ENCODE measurements around the gene FBXL14. TPM values are rescaled to one million over a fixed set of nuclear protein-coding genes. Genes with fewer than 3 reads are reported as not detected.

Gene FBXL14
- total RNA-seq, 1 experiment from 2014 or later = 18.3 TPM

GRCh38 chr12:1553987-1554982 lies 40.1 kb downstream of the FBXL14 start:
- Histone ChIP-seq H3K79me2 (ENCODE audit: low read length) (no peaks in the 10 kb centered on the region), H3K4me2 (ENCODE audit: low read length) (no peak overlapping the region), H2AFZ (ENCODE audit: low read length) (no peak overlapping the region), H3K4me1 (ENCODE audit: insufficient read depth, low read length) (no peaks in the 10 kb centered on the region), H3K27ac (ENCODE audit: low read length) (no peak overlapping the region), H3F3A (ENCODE audit: low read length, unreplicated experiment) (no peaks in the 10 kb centered on the region), H3K9me3 (ENCODE audit: low read length) (no peaks in the 10 kb centered on the region), H3K9ac (ENCODE audit: low read length) (no peak overlapping the region), H4K20me1 (ENCODE audit: low read length) (no peaks in the 10 kb centered on the region), H3K27me3 (ENCODE audit: low read length) (no peaks in the 10 kb centered on the region), H3K36me3 (ENCODE audit: low read depth, low read length) (no peaks in the 10 kb centered on the region), H3K4me3 (ENCODE audit: low read length) (no peak overlapping the region), H3K9me2 (replicated peaks; ENCODE audit: low read length) (no peaks in the 10 kb centered on the region)
- ChIA-PET POLR2A (ENCODE audit: unreplicated experiment) (no interaction called here), CTCF (no interaction called here)
- DNase-seq (no peak), ATAC-seq (no peak)
- no TSS peak for BruUV-seq (replicated peaks)
- intact Hi-C loops (cut with micrococcal nuclease) = no loop called here
- TF ChIP-seq EZH2phosphoT487 (IDR thresholded peaks at IDR 0.05; ENCODE audit: borderline replicate concordance, low read length) = no peak
- TF ChIP-seq EZH2 (IDR thresholded peaks at IDR 0.05; ENCODE audit: low read length, unreplicated experiment) = no peak
- no peak for TF ChIP-seq CTCF (conservative IDR thresholded peaks at IDR 0.05; ENCODE audit: low read depth, low read length)

- Histone ChIP-seq H3K4me1 (ENCODE audit: insufficient read depth, low read length) (no peaks in the 10 kb centered on the region), H3K36me3 (ENCODE audit: low read depth, low read length) (no peaks in the 10 kb centered on the region), H3K27me3 (ENCODE audit: low read length) (no peaks in the 10 kb centered on the region), H3K4me2 (ENCODE audit: low read length) (no peak overlapping the region), H3K27ac (ENCODE audit: low read length) (no peak overlapping the region), H4K20me1 (ENCODE audit: low read length) (no peaks in the 10 kb centered on the region), H2AFZ (ENCODE audit: low read length) (no peak overlapping the region), H3K9me2 (replicated peaks; ENCODE audit: low read length) (no peaks in the 10 kb centered on the region), H3K4me3 (ENCODE audit: low read length) (no peak overlapping the region), H3K9me3 (ENCODE audit: low read length) (no peaks in the 10 kb centered on the region), H3F3A (ENCODE audit: low read length, unreplicated experiment) (no peaks in the 10 kb centered on the region), H3K79me2 (ENCODE audit: low read length) (no peaks in the 10 kb centered on the region), H3K9ac (ENCODE audit: low read length) (no peak overlapping the region)
- ATAC-seq (no peak), DNase-seq (no peak)
- POLR2A ChIA-PET (ENCODE audit: unreplicated experiment) = no interaction called here
- BruUV-seq (replicated peaks) = no TSS peak
- TF ChIP-seq EZH2 (IDR thresholded peaks at IDR 0.05; ENCODE audit: low read length, unreplicated experiment) = no peak
- no peak for TF ChIP-seq EZH2phosphoT487 (IDR thresholded peaks at IDR 0.05; ENCODE audit: borderline replicate concordance, low read length)
- TF ChIP-seq CTCF (conservative IDR thresholded peaks at IDR 0.05; ENCODE audit: low read depth, low read length) = no peak
- intact Hi-C loops (cut with micrococcal nuclease) = no loop called here
- CTCF ChIA-PET = no interaction called here
These were observed 40.8 kb downstream of the FBXL14 start for GRCh38 chr12:1553536-1553935.

- BruUV-seq (replicated peaks) = no TSS peak
- Histone ChIP-seq H3F3A (ENCODE audit: low read length, unreplicated experiment) (no peaks in the 10 kb centered on the region), H3K9me2 (replicated peaks; ENCODE audit: low read length) (no peaks in the 10 kb centered on the region), H3K27ac (ENCODE audit: low read length) (no peak overlapping the region), H4K20me1 (ENCODE audit: low read length) (no peaks in the 10 kb centered on the region), H3K9ac (ENCODE audit: low read length) (no peak overlapping the region), H3K4me3 (ENCODE audit: low read length) (no peak overlapping the region), H3K4me2 (ENCODE audit: low read length) (no peak overlapping the region), H3K27me3 (ENCODE audit: low read length) (no peaks in the 10 kb centered on the region), H2AFZ (ENCODE audit: low read length) (no peak overlapping the region), H3K4me1 (ENCODE audit: insufficient read depth, low read length) (no peaks in the 10 kb centered on the region), H3K79me2 (ENCODE audit: low read length) (no peaks in the 10 kb centered on the region), H3K9me3 (ENCODE audit: low read length) (no peaks in the 10 kb centered on the region), H3K36me3 (ENCODE audit: low read depth, low read length) (no peaks in the 10 kb centered on the region)
- DNase-seq = no peak
- TF ChIP-seq EZH2phosphoT487 (IDR thresholded peaks at IDR 0.05; ENCODE audit: borderline replicate concordance, low read length) = no peak
- no peak for TF ChIP-seq EZH2 (IDR thresholded peaks at IDR 0.05; ENCODE audit: low read length, unreplicated experiment)
- no peak for TF ChIP-seq CTCF (conservative IDR thresholded peaks at IDR 0.05; ENCODE audit: low read depth, low read length)
- ChIA-PET POLR2A (ENCODE audit: unreplicated experiment) (no interaction called here), CTCF (no interaction called here)
- no peak for ATAC-seq
- intact Hi-C loops (cut with micrococcal nuclease) = no loop called here
These were observed 41.4 kb downstream of the FBXL14 start for GRCh38 chr12:1552911-1553491.
